ENCODE results near the gene TBL2. TPM values are rescaled to one million over a fixed set of nuclear protein-coding genes. Genes with fewer than 3 reads are reported as not detected.
"Not testable (repeated sequence)": the region's sequence is repeated elsewhere in the genome, so short reads cannot be mapped to it uniquely, and the experiment has no call there.

TBL2 gene
- total RNA-seq, 1 donor from 2014 or later: 28.8 TPM

DNA sequence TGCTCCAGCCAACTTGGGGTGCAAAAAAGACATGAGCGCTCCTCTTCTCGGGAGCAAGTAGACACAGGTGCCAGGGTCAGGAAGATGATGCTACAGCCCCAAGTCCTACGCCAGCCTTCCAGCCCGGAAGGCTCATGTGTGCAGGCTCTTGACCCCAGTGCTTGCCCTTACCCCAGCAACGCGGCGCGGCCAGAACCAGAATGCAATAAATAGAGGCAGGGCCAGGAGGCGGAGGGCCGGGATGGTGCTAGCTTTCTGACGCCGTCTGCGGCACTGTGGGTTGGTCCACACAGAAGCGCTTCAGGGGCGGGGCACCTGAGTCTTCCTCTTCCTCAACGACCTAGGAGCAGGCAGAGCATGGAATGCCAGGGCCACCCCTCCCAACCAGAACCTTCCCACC is 41.3 kb downstream of the TBL2 start:
- intact Hi-C loops (cut with micrococcal nuclease): no loop called here

GRCh38 chr7:73536479-73536878 is 41.9 kb downstream of the TBL2 start:
- intact Hi-C loops (cut with micrococcal nuclease): no loop called here

- intact Hi-C loops (cut with micrococcal nuclease): not testable (repeated sequence)
These were observed 42.5 kb downstream of the TBL2 start for GRCh38 chr7:73535918-73536317.

DNA sequence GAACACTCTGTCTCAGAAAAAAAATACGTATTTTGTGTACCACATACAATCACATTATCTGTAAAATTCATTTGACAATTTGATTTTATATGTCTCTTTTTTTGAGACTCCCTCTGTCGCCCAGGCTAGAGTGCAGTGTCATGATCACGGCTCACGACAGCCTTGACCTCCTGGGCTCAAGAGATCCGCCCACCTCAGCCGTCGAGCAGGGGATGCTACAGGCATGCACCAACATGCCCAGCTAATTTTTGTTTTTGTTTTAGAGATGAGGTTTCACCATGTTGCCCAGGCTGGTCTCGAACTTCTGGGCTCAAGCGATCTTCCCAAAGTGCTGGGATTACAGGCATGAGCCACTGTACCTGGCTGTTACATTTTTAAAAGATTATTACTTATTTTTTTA is 44.6 kb downstream of the TBL2 start:
- intact Hi-C loops (cut with micrococcal nuclease): no loop called here

GRCh38 chr7:73532224-73532623 is 46.2 kb downstream of the TBL2 start:
- intact Hi-C loops (cut with micrococcal nuclease): no loop called here

GRCh38 chr7:73530800-73531199 is 47.6 kb downstream of the TBL2 start:
- intact Hi-C loops (cut with micrococcal nuclease): no loop called here

DNA sequence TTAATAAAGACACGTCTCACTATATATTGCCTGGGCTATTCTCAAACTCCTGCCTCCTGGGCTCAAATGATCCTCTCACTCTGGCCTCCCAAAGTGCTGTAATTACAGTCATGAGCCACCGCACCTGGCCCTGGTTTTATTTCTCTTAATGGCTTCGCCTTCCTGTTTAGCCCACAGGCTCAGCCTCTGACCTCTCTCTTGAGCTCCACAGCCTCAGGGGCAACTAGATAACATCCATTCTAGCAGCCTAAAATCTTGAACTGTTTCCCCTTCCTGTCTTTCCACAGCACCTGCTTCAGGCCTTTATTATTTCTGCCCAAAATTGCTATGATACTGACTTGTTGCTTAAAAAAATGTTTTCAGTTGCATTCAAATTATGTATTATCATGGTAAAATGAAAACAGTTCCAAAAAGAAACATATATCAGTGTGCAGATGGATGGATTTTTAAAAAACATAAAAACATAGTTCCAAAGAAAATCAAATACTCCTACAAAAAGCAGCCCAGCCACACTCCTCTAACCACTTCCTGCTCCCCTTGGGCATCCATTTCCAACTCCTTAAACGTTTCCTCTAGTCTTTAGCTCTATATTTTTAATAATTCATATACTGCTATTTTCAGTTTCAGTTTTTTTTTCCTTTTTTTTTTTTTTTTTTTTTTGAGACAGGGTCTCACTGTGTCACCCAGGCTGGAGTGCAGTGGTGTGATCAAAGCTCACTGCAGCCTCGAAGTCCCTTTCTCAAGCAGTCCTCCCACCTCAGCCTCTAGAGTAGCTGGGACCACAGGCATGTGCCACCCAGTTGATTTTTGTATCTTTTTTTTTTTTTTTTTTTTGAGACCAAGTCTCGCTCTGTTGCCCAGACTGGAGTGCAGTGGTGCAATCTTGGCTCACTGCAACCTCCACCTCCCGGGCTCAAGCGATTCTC is 51.2 kb downstream of the TBL2 start:
- intact Hi-C loops (cut with micrococcal nuclease): no loop called here

DNA sequence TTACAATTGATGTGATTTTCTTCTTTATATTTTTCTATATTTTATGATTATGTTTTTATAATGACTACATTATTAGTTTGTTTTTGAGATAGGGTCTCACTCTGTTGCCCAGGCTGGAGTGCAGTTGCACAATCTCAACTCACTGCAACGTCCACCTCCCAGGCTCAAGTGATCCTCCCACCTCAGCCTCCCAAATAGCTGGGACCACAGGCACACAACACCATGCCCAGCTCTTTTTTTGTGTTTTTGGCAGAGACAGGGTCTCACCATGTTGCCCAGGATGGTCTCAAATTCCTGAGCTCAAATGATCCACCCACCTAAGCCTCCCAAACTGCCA is 52.3 kb downstream of the TBL2 start:
- intact Hi-C loops (cut with micrococcal nuclease): not testable (repeated sequence)

- intact Hi-C loops (cut with micrococcal nuclease): loop anchor here (1.0 to 5.0 kb wide), 7 partner anchors 35 to 1135 kb away; partner anchors contain the start of genes ABHD11, BCL7B, BUD23 and DNAJC30
These were observed 56.1 kb downstream of the TBL2 start, which contains the start of gene BAZ1B for GRCh38 chr7:73522105-73522872. TSS of gene BAZ1B (minus strand) at chr7:73522293. CDS start at chr7:73521933, 360 bp downstream.

- intact Hi-C loops (cut with micrococcal nuclease): loop anchor here (1.0 to 5.0 kb wide), 7 partner anchors 36 to 1136 kb away; partner anchors contain the start of genes ABHD11, BCL7B, BUD23 and DNAJC30
These were observed 56.7 kb downstream of the TBL2 start for GRCh38 chr7:73521636-73522104.

- intact Hi-C loops (cut with micrococcal nuclease): loop anchor here (5.0 kb wide), 1 partner anchor 1136 kb away; the partner anchor contains the start of gene GTF2I
These were observed 57.4 kb downstream of the TBL2 start for GRCh38 chr7:73520673-73521635.

DNA sequence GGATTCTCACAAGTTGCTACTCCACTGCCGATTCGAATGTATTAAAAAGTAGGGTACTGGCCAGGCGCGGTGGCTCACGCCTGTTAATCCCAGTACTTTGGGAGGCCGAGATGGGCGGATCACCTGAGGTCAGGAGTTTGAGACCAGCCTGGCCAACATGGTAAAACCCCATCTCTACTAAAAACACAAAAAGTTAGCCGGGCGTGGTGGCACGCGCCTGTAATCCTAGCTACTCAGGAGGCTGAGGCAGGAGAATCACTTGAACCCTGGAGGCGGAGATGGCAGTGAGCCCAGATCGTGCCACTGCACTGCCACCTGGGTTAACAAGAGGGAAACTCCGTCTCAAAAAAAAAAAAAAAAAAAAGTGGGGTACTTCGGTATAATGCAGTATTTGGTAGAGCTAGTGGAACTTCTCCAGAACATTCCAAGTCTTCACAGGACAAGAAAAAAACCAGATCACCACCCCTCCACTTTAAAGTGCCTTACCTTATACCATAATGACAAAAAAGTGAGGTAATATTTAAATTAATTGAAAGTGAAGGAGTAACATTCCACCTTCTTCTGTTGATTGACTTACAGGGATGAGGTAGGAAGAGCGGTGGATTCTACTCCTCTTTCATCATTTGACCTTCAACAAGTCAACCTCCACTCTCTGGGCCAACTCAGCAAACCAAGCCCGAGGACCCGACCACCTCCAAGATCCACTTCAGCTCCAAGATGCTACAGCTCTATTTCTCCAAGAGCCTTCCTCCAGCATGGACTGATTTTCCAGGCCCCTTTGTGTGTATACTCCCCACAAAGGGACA is 58.3 kb downstream of the TBL2 start:
- intact Hi-C loops (cut with micrococcal nuclease): loop anchor here (5.0 kb wide), 1 partner anchor 1137 kb away; the partner anchor contains the start of gene GTF2I

DNA sequence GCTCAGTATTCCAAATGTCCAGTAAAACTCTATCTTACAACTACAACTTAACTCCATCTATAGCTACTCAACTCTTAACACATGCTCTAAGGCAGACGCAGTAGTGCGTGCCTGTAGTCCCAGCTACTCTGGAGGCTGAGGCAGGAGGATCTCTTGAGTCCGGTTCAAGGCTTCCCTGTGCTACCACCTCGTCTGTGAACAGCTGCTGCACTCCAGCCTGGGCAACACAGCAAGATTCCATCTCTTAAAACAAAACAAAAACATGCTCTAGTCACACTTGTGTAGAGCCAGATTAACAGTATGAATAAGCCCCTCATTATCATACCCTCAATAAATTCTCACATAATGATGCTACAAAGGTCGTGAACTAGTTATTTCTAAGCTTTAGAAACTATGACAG is 59.9 kb downstream of the TBL2 start:
- intact Hi-C loops (cut with micrococcal nuclease): no loop called here

Other genes starting within 250 kb of the TBL2 start
- not detected in 2 replicates for gene FZD9, start 144.8 kb downstream of the TBL2 start, total RNA-seq
- gene BAZ1B, start 56.3 kb downstream of the TBL2 start, total RNA-seq: 103 and 105 TPM in 2 replicates
- 82.8 and 88.8 TPM in 2 replicates for gene BCL7B, start 20.9 kb downstream of the TBL2 start, total RNA-seq
- gene MLXIPL, start 45.9 kb upstream of the TBL2 start, total RNA-seq: not detected in 2 replicates
- gene VPS37D, start 89.3 kb upstream of the TBL2 start, total RNA-seq: 0.14 TPM in 1 of 2 replicates, not detected in the other
- gene DNAJC30, start 104.9 kb upstream of the TBL2 start, total RNA-seq: 7.5 and 8.5 TPM in 2 replicates
- gene BUD23, start 105.0 kb upstream of the TBL2 start, total RNA-seq: 64.3 and 66.8 TPM in 2 replicates
- 8.7 and 10.0 TPM in 2 replicates for gene STX1A, start 141.1 kb upstream of the TBL2 start, total RNA-seq
- gene ABHD11, start 160.2 kb upstream of the TBL2 start, total RNA-seq: 15.5 and 17.9 TPM in 2 replicates
- not detected in 2 replicates for gene CLDN3, start 191.7 kb upstream of the TBL2 start, total RNA-seq

All from T-helper 2 cell treated with Interferon-gamma antibody and Interleukin-4, amounts not matched to agents 100 ng/mL and 5 ng/mL, for 36 hours (primary cell).